NCI-H526 (cell line): Measurements from ENCODE around the gene MRPS34.
"Not testable (repeated sequence)": the region's sequence is repeated elsewhere in the genome, so short reads cannot be mapped to it uniquely, and the experiment has no call there.

ENCODE experiments used
- DNase-seq, 2 experiments: peaks; one replicate each; lab custom pipeline; 2025; lab: John Stamatoyannopoulos, UW

The MRPS34 gene

DNA sequence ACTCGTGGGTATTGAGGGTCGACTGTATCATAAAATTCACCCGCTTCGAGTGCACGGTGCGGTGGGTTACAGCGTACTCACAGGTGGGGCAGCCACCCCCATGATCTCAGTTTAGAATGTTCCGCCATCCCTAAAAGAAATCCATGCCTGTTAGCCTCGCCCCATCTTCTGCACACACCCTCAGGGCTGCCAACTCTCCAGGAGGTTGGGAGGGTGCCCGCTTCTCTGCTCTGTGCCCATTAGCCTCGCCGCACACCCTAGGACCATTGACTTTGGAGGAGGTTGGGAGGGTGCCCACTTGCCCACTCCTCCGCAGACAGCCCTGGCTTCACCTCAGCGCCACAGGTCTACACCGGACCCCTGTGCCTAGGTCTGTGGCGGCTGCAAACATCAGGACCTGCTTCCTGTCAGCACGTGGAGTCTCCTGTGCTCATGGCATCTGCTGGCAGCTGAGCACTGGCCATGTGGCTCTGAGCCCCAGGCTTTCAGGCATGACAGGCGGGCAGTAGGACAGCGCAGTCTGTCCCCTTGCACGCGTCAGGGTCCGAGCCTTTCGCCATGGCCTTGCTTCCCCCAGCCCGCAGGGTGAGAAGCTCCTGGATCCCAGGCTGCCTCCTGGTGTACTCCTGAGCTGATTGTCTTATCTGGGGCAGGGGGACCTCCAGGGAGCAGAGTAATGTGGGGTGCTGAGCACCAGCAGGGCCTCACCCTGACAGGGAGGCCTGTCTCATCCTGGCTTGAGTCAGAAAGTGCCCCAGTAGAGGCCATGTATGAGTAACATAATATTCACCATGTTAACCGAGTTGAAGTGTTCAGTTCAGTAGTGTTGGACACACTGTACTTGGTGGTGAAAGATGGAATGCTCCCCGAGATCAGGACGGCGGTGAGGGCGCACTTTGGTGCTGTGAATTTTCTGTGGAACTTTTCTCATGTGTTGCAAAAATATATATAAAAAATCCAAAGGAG lies 23.5 kb downstream of the MRPS34 start:
- no peak for DNase-seq

DNA sequence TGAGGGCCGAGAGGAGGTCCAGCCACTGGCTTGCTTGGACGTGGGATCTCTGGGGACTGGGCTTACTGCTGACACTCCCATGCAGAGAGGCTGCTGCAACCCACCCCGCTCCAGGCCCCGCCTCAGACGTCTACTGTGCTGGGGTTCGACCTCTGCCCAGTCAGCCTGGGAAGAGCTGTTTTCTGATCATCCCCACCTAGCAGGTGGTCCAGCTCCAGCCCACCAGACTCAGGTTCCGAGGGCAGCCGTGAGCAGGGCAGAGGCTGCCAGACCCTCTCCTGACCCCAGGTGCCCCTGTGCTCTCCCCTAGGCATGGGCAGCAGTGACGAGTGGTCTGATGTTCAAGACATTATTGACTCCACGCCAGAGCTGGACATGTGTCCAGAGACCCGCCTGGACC lies 25.0 kb downstream of the MRPS34 start:
- DNase-seq: no peak

DNA sequence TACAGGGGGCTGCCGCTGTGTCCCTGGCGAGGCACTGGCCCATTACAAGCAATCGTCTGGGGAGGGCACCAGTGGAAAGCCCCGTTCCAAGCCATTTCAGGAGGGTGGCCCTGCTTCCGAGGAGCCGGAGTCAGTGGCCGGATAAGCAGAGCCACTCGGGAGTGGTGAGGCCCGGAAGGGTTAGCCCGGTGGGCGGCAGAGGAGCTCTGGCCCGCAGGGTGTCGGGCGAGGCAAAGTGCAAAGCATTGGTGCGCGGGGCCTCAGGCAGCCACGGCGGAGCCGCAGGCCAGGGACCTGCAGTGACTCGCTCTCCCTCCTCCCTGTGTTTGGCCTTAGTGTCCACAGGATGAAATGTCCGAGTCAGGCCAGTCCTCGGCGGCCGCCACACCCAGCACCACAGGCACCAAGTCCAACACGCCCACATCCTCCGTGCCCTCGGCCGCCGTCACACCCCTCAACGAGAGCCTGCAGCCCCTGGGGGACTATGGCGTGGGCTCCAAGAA lies 26.2 kb downstream of the MRPS34 start:
- DNase-seq: no peak

DNA sequence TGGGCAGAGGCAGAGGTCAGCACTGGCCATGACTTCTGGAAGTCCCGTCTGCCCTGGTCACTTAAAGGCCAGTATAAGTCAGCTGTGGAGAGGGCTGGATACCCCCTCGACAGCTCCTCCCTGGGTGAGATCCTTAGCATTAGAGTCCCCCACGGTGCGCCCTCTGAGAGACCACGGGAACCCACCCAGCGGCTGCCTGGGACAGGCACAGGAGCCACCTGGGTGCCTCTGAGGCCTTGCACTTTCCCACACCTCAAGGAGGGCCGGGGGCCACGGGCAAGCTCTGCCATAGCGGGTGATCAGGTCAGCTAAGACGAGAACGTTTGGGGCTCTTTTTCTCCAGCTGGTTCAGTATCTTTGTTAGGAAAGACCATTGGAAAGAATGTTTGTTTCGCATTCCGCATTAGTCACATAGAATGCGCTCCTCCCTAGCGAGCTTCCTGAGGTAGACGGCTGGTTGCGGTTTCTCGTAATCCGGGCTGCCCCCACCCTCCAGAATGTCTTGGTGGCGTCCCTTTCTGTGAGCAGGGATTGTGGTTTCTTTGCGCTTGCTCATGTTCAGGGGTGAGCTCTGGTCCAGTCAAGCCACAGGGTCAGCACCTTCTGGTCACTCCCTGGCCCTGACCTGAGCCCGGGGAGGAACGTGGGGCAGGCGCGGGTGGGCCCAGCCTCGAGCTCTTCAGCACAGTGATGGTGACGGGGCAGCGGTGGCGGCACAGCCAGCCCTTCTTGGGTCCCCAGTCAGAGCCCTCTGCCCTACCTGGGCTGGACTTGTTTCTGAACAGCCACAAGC lies 26.8 kb downstream of the MRPS34 start:
- DNase-seq: no peak

DNA sequence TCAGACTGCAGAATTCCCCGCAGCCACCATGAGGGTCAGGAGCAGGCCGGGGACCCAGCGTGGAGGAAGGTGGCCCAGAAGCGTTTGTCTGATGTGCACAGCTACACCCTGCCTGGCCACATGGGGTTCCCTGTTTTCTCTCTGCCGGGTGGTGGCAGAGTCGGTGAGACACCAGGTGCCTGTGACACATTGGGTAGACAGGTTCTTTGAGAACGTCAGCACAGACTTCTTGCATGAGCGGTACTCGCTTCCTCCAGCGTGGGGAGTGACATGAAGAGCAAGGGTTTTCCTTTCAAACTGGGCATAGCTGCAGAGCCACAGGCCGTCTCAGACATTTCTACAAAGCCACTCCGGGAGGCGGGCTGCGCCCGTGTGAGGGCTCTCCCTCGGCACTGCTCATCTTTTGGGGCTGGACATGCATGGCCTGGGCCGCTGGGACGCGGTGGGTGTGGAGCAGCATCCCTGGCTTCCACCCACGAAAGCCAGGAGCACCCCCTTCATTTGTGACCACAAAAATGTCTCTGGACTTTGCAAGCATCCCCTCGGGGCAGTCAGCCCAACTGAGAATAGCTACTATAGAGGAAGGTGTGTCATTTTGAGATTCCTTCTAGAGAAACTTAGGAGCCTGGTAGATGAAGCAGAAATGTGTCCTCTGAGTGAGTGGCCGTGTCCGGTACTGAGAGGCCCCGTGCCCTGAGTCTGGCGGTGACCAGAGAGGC lies 27.6 kb downstream of the MRPS34 start:
- no peak for DNase-seq

DNA sequence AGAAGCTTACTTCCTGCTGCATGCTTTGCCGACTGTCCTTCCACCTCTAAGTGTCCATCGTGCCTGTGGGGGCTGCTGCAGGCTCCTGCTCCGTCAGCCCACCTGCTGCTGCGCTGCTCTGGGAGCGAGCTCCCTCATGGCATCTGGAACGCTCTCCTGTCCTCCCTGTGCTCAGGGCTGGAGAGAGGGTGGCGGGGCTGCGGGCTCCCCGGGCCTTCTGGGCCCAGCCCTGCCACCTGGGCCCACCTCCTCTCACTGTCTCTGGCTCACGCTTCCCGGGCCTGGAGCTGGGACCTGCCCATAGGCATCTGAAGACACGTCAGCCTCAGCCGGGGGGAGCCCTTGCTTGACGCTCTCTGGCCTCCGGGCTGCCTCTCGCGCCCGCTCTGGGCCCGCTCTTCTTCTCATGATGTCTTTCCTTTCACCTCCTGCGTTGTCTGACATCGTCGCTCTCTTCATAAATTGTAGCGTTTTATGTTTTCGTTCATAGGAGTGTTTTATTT lies 28.5 kb downstream of the MRPS34 start:
- DNase-seq: no peak

DNA sequence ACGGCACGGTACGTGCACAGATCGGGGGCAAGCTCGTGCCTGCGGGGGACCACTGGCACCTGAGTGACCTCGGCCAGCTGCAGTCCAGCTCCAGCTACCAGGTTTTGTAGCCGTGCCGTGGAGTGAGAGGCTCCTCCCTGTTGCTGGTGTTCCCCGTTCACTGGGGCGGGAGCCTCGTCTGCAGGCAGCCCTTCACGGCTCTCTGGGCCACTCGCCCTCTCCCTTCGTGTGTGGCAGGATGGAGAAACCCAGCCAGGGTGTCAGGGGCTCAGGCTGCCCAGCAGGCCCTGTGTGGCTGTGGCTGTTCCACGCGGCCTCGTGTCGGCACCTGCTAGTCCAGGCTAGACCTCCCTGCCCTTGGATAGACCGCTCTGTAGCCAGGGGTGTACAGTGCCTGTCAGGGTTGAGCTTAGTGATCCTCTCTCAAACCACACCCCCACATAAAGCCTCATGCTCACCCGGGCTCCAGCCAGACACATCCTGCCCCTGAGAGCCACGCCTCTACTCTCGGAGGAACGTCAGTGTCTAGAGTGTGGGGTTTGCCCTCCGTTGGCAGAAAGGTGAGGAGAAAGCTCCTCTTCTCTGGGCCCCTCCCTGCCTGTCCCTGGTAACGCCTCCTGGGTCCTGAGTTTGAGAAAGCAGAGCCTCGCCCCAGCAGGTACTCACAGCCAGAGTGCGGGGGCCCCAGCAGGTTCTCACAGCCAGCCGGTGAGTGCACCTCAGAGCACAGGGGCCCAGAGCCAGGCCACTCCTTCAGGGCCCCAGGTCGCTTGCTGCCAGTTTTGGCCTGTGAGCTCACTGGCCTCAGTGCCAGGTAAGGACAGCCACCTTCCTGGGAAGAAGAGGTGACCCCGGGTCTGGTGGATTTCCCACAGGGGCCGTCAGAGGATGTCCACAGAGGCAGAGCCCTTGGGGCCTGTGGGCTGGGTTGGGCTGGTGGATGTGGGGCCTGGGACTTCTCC lies 29.3 kb downstream of the MRPS34 start:
- DNase-seq: no peak

DNA sequence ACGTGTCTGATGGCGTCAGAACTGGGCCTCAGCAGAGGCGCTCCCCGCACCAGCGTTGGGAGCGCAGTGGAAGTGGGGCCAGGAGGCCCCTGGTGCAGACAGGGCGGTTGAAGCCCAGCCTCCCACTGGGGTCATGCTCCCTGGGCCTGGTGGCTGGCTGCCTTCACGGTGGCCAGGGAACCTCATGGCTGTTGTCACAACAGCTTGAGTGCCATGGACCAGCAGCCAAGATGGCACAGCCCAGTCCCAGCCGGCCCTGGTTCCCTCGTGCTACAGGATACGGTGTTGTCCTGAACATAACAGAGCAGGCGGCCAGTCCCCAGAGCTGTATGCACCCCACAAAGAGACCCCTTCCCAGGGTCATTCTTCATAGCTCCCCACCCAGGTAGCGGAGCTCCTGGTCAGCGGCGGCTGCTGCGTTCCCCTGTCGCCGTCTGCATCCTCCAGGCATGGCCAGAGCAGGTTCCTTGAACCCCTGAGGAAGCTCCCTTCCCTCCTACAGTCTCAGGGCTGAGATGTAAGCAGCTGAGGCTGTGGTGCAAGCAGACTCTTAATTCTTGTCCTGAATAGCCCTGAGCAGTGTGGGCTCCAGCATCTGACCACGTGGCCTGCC lies 31.3 kb downstream of the MRPS34 start:
- no peak for DNase-seq

DNA sequence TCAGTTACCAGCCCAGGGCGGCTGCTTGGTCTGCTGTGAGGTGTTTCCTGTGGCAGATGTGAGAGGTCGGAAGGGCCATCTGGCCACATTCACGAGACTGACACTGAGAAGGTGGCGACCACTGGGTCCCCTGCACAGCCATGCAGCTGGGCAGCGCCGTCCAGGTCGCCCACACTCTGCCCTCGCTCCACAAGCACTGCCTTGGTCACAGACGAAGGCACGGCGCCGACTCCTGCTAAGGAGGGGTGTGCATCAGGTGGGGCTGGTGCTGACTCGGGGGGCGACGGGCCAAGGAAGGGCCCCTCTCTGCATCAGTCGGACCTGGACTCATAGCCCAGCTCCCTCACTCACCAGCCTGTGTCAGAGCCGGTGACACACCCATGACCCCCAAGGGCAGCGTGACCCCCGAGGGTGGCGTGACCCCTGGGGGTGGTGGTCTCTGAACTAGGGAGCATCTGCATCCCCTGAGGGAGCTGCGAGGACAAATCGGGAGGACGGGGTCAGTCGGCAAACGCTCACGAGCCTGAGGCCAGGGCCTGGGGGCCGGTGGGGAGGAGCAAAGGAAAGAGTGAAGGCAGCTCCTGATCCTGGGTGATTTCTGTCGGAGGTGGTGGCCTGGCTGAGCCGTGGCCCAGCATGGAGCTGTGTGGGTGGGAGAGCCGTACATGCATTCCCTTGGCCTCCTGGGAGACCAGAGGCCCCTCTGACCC lies 32.0 kb downstream of the MRPS34 start:
- no peak for DNase-seq

DNA sequence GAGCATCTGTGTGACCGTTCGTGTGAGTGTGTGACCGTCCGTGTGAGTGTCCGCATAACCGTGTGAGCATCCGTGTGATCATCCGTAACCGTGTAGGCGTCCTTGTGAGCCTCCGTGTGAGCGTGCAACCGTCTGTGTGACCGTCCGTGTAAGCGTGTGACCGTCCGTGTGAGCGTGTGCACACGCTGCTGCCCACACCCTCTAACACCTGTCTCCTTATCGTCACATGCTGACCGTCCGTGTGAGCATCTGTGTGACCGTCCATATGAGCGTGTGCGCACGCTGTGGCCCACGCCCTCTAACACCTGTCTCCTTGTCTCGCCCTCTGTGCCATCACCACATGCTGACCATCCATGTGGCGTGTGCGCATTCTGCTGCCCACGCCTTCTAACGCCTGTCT lies 32.7 kb downstream of the MRPS34 start:
- no peak for DNase-seq

DNA sequence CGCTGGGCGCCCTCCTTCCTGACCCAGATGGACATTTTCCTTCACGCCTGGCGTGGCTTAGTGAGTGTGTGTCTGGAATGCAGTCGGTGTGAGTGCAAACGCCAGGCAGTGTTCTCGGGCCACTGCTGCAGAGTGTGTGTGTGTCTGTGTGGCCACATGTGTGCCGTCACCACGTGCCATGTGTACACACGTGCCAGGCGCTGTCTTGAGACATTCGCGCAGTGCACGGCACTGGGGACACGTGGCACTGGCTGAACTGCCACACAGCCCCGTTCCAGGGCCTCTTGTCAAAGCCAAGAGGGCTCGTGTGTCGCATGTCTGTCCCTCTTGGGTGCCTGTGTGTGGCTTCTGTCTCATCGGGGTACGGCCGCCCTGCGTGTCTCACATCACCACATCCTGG lies 38.1 kb downstream of the MRPS34 start:
- DNase-seq: no peak

DNA sequence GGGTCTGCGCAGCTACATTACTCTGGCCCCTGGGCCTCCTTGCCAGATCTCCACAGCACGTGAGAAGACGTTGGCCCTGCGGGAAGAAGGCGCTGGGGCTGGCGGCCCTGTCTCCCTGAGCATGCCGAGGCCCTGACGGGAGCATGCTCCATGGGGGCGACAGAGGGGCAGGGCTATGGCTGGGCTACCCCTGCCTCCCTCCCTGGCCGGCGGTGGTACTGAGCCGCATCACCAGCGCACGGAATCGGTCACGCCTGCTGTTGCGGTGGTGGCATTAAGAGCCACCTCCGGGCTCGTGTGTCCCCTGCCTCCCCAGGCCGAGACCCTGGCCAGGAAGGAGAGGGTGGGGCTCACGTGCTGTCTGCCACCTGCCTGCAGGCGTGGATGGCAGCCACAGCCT lies 38.8 kb downstream of the MRPS34 start:
- no peak for DNase-seq

DNA sequence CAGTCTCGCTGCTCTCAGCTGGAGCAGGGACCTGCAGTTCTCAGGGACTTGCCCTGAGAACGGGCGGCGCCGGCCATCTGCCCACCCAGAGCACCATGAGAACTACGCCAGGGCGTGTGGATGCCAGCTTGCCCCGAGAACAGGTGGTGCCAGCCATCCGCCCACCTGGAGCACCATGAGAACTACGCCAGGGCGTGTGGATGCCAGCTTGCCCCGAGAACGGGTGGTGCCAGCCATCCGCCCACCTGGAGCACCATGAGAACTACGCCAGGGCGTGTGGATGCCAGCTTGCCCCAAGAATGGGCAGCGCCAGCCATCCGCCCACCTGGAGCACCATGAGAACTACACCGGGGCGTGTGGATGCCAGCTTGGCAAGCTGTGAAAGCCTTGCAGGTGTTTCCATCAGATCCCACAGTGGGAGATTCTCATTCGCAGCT lies 40.4 kb downstream of the MRPS34 start:
- DNase-seq: not testable (repeated sequence)

DNA sequence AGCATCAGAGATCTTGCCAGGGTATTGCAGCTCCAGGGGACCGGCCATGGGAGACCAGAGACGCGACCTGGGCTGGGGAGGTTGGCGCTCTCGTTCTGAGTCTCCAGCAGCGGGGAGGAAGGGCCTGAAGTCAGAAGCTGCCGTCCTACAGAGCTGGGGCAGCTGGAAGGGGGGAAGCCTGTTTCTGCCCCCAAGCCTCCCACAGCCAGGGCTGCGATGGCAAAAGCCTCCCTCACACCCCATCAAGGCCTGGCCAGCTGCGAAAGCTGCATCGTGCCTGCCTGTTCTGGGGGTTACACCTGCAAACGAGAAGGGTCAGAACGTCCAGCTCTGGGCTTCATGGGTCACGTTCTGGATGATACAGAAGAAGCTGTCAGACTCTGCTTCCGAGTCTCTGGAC lies 40.9 kb downstream of the MRPS34 start:
- no peak for DNase-seq

DNA sequence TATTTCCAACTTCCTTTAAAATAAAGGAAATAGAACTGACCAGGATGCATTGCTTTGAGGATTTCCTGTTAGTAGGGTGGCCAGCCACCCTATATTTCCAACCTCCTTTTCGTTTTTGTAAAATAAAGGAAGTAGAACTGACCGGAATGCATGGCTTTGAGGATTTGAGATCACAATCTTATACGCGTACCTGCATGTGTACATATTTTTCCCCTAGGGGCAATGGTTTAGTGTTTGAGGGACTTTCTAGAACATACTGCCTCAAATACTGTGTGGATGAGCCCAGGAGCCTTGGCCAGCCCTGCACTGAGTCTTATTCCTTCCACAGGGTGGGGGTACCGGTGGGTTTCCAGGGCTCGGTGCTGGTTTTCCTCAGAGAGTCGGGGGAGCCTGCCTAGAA lies 41.3 kb downstream of the MRPS34 start:
- no peak for DNase-seq

DNA sequence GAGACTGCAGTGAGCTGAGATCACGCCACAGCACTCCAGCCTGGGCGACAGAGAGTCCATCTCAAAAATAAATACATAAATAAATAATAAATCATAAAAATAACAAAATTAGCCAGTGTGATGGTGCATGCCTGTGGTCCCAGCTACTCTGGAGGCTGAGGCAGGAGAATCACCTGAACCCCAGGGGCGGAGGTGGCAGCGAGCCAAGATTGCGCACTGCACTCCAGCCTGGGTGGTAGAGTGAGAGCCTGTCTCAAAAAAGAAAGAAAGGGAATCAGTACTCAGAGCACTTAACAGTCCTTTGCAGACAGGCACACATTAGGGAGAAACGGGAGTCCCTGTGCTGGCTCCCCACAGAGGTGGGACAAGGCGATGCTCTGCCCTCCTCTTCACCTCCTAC lies 41.9 kb downstream of the MRPS34 start:
- no peak for DNase-seq

DNA sequence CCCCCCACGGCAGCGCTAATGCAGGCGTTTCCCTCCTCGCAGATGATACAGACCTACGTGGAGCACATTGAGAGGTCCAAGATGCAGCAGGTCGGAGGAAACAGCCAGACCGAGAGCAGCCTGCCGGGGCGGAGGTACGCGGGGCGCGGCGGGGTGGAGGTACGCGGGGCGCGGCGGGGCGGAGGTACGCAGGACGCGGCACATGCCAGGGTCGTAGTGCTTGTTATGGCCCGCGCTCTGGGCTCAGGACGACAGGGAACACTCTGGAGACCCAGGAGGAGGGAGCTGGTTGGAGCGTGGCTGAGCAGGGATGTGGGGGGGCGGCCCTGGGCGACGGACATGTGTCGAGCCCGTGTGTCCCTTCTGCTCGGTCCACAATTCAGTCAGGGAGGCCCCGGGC lies 43.5 kb downstream of the MRPS34 start:
- DNase-seq: no peak

DNA sequence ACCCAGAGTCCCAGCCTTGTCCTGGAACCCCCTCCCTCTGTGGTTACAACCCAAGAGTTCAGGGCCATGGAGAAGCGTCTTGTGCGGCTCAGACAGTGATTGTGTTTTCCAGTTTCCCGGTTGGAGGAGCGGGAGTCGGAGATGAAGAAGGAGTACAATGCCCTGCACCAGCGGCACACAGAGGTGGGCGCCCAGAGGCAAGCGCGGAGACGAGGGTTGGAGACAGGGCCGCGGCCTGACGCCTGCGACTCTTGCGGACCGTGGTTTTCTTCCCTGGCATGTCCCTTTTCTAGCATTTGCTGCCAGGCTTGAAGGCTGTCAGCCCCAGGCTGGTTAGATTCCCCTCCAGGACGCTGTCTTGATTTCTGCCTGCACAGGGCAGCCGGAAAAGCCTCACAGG lies 43.9 kb downstream of the MRPS34 start:
- DNase-seq: no peak
